ENCODE results near the gene RPS10.

The RPS10 gene

GRCh38 chr6:34425498-34426410, at the start of gene RPS10:
Gene RPS10 (minus strand): TSS chr6:34426069. CDS start chr6:34425221, 848 bp downstream.
- H3K9ac ChIP-seq (ENCODE audit: low read length), result peak within 1 kb of the TSS; percentile 96
- H3K9me3 ChIP-seq (ENCODE audit: control insufficient read depth, low read length), result no peaks in the 10 kb centered on the region
- no peaks in the 10 kb centered on the region for H3K27me3 ChIP-seq (ENCODE audit: control insufficient read depth, insufficient read depth, low read length)
- no peaks in the 10 kb centered on the region for H3K36me3 ChIP-seq (ENCODE audit: control insufficient read depth, insufficient read depth, low read length)
- H3K4me3 ChIP-seq (ENCODE audit: low read length), result peak within 1 kb of the TSS; percentile 96
- H3K4me1 ChIP-seq (ENCODE audit: control insufficient read depth, insufficient read depth, low read length), result peaks cover 8% of the 10 kb centered on the region

DNA sequence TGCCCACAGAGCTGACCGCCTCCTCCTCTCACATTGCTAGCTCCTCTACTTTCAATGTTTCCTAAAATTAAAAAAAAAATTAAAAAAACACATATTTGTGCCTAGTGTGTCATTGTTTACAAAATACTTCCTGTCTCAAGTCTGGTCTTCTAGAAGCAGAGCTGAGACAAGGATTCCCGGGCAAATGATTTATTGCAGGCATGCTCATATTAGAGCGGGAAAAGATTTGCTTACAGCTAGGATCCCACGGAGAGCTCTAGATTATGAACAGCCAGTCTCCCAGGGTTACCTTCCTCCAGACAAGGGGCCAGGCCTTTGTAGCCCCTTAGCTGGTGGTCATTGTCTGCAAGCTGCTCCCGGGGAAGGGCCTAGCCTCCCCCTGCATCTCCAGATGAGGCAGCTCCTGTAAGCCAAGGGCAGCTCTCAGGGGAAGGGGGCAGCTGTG, 49.4 kb upstream of the RPS10 start:
- Histone ChIP-seq H3K36me3 (ENCODE audit: control insufficient read depth, insufficient read depth, low read length) (no peaks in the 10 kb centered on the region), H3K4me3 (ENCODE audit: low read length) (no peak overlapping the region)

DNA sequence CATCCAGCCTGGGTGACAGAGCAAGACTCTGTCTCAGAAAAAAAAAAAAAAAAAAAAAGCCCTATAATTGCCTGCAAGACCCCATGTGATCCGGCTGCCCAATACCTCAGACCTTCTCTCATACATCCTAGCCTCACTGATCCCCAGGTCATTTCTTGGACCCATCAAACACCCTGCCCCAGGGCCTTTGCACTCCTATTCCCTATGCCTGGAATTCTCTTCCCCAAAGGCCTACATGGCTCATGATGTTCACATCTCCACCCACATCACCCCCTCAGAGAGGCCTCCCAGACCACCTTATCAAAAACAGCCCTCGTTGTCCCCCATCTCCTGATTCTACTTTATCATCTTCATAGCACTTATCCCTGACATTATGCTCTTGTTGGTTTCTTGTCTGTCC, 48.9 kb upstream of the RPS10 start:
- Histone ChIP-seq H3K9me3 (ENCODE audit: control insufficient read depth, low read length) (no peaks in the 10 kb centered on the region), H3K4me1 (ENCODE audit: control insufficient read depth, insufficient read depth, low read length) (no peaks in the 10 kb centered on the region), H3K4me3 (ENCODE audit: low read length) (no peak overlapping the region), H3K27me3 (ENCODE audit: control insufficient read depth, insufficient read depth, low read length) (peaks cover 4% of the 10 kb centered on the region), H3K36me3 (ENCODE audit: control insufficient read depth, insufficient read depth, low read length) (no peaks in the 10 kb centered on the region), H3K9ac (ENCODE audit: low read length) (no peak overlapping the region)

More for the DNA sequence above, 49.4 kb upstream of the RPS10 start:
- Histone ChIP-seq H3K9me3 (ENCODE audit: control insufficient read depth, low read length) (no peaks in the 10 kb centered on the region), H3K27me3 (ENCODE audit: control insufficient read depth, insufficient read depth, low read length) (peaks cover 4% of the 10 kb centered on the region), H3K4me1 (ENCODE audit: control insufficient read depth, insufficient read depth, low read length) (no peaks in the 10 kb centered on the region), H3K9ac (ENCODE audit: low read length) (no peak overlapping the region)

GRCh38 chr6:34473967-34474366, 48.1 kb upstream of the RPS10 start:
- Histone ChIP-seq H3K9me3 (ENCODE audit: control insufficient read depth, low read length) (no peaks in the 10 kb centered on the region), H3K27me3 (ENCODE audit: control insufficient read depth, insufficient read depth, low read length) (peaks cover 4% of the 10 kb centered on the region), H3K9ac (ENCODE audit: low read length) (no peak overlapping the region), H3K4me3 (ENCODE audit: low read length) (no peak overlapping the region), H3K4me1 (ENCODE audit: control insufficient read depth, insufficient read depth, low read length) (no peaks in the 10 kb centered on the region), H3K36me3 (ENCODE audit: control insufficient read depth, insufficient read depth, low read length) (no peaks in the 10 kb centered on the region)

DNA sequence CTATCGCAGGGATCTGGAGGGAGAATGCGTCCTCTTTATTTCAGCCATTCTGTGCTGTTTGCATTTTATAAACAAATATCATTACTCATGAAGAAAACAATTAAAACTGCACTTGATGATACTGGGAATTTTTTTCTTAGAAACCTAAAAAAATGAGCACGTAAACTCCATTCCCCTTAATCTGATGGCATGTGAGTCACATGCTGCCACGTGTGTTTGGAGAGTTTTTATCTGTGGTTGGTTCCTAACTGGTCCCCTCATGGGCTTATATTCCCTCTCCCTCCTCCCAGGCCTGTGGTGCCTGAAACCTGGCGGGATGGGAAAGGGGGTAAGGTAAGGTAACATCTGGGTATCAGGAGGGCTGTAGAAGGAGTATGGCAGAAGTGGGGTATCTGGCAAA, 46.6 kb upstream of the RPS10 start:
- Histone ChIP-seq H3K36me3 (ENCODE audit: control insufficient read depth, insufficient read depth, low read length) (no peaks in the 10 kb centered on the region), H3K4me3 (ENCODE audit: low read length) (no peak overlapping the region), H3K4me1 (ENCODE audit: control insufficient read depth, insufficient read depth, low read length) (no peaks in the 10 kb centered on the region), H3K9ac (ENCODE audit: low read length) (no peak overlapping the region), H3K27me3 (ENCODE audit: control insufficient read depth, insufficient read depth, low read length) (peaks cover 4% of the 10 kb centered on the region), H3K9me3 (ENCODE audit: control insufficient read depth, low read length) (no peaks in the 10 kb centered on the region)

GRCh38 chr6:34469499-34469898, 43.6 kb upstream of the RPS10 start:
- Histone ChIP-seq H3K36me3 (ENCODE audit: control insufficient read depth, insufficient read depth, low read length) (no peaks in the 10 kb centered on the region), H3K27me3 (ENCODE audit: control insufficient read depth, insufficient read depth, low read length) (peaks cover 17% of the 10 kb centered on the region), H3K4me3 (ENCODE audit: low read length) (no peak overlapping the region), H3K9ac (ENCODE audit: low read length) (no peak overlapping the region), H3K4me1 (ENCODE audit: control insufficient read depth, insufficient read depth, low read length) (peaks cover 9% of the 10 kb centered on the region), H3K9me3 (ENCODE audit: control insufficient read depth, low read length) (no peaks in the 10 kb centered on the region)

- Histone ChIP-seq H3K9ac (ENCODE audit: low read length) (no peak overlapping the region), H3K27me3 (ENCODE audit: control insufficient read depth, insufficient read depth, low read length) (peaks cover 23% of the 10 kb centered on the region), H3K9me3 (ENCODE audit: control insufficient read depth, low read length) (no peaks in the 10 kb centered on the region), H3K4me3 (ENCODE audit: low read length) (no peak overlapping the region), H3K4me1 (ENCODE audit: control insufficient read depth, insufficient read depth, low read length) (peaks cover 9% of the 10 kb centered on the region), H3K36me3 (ENCODE audit: control insufficient read depth, insufficient read depth, low read length) (no peaks in the 10 kb centered on the region)
Measured at GRCh38 chr6:34468378-34468892, 42.6 kb upstream of the RPS10 start.

DNA sequence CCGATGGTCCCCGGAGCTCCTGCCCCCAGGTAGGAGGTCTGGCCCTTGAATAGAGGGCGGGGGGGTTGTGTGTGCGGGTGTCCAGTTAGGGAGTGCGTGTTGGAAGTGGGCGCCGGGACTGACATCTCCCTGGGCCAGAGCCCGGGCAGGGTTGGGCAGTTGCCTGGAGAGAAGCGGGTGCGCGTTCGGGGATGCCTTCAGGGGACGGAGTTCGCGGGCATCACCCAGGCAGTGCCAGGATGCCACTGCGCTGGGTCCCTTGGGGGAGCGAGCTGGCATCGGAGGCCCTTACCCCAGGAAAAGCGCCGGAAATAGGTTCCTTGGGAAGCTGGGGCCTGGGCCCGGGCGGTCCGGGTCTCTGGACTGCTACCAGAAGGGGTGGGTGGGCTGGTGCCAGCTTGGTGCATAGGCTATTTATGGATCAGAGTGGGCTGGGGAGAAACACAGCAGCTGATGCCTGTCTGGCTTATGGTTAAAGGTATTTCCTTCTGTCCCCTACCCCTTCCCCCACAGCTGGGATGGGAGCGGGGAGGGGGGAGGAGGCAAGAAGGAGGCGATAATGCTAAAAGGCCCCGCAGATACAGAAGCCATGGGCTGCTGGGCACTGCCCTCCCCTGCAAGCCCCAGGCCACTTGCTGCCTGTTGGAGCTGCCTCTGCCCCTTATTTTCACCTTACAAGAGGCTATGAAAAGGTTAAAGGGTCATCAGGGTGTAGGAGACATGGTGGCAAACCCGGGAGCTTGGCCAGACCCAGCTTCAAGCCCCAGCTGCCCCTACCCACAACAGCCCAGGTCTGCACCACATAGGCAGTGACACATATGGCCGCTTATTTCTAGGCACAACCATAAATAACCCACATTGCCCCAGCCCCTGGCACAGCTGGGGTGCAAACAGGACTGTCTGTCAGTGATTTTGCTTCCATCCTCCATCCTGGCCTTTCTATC, 40.6 kb upstream of the RPS10 start:
- no peak overlapping the region for H3K9ac ChIP-seq (ENCODE audit: low read length)
- H3K36me3 ChIP-seq (ENCODE audit: control insufficient read depth, insufficient read depth, low read length), result no peaks in the 10 kb centered on the region
- peaks cover 23% of the 10 kb centered on the region for H3K27me3 ChIP-seq (ENCODE audit: control insufficient read depth, insufficient read depth, low read length)
- no peak overlapping the region for H3K4me3 ChIP-seq (ENCODE audit: low read length)
- H3K4me1 ChIP-seq (ENCODE audit: control insufficient read depth, insufficient read depth, low read length), result peaks cover 9% of the 10 kb centered on the region
- H3K9me3 ChIP-seq (ENCODE audit: control insufficient read depth, low read length), result no peaks in the 10 kb centered on the region

GRCh38 chr6:34465531-34466241, 39.8 kb upstream of the RPS10 start, which contains the start of gene PACSIN1:
Gene PACSIN1 (plus strand): TSS chr6:34466076. CDS start chr6:34526306, 60,230 bp downstream.
- no peak within 1 kb of the TSS for H3K4me3 ChIP-seq (ENCODE audit: low read length)
- no peaks in the 10 kb centered on the region for H3K36me3 ChIP-seq (ENCODE audit: control insufficient read depth, insufficient read depth, low read length)
- no peak within 1 kb of the TSS for H3K9ac ChIP-seq (ENCODE audit: low read length)
- H3K27me3 ChIP-seq (ENCODE audit: control insufficient read depth, insufficient read depth, low read length), result peaks cover 23% of the 10 kb centered on the region
- H3K9me3 ChIP-seq (ENCODE audit: control insufficient read depth, low read length), result no peaks in the 10 kb centered on the region
- peaks cover 9% of the 10 kb centered on the region for H3K4me1 ChIP-seq (ENCODE audit: control insufficient read depth, insufficient read depth, low read length)

DNA sequence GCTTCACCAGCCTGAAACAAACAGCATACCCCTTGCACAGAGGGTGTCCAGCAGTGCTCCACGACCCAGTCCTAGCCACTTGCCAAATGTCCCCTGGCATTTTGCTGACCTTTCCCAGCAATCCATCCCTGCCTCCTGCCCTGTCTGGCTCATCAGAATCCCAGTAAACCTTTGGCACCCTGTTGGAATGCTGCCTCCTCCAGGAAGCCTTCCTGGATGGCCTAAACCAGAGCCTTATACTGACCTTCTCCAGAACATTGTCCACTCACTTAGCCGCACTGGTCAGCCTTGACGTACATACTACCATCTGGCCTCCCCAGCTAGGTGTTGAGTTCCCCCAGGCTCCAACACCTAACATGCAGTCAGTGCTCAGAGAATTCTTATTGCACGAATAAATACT, 38.0 kb upstream of the RPS10 start:
- Histone ChIP-seq H3K9me3 (ENCODE audit: control insufficient read depth, low read length) (no peaks in the 10 kb centered on the region), H3K4me3 (ENCODE audit: low read length) (no peak overlapping the region), H3K4me1 (ENCODE audit: control insufficient read depth, insufficient read depth, low read length) (peaks cover 9% of the 10 kb centered on the region), H3K27me3 (ENCODE audit: control insufficient read depth, insufficient read depth, low read length) (peaks cover 23% of the 10 kb centered on the region), H3K9ac (ENCODE audit: low read length) (no peak overlapping the region), H3K36me3 (ENCODE audit: control insufficient read depth, insufficient read depth, low read length) (no peaks in the 10 kb centered on the region)

DNA sequence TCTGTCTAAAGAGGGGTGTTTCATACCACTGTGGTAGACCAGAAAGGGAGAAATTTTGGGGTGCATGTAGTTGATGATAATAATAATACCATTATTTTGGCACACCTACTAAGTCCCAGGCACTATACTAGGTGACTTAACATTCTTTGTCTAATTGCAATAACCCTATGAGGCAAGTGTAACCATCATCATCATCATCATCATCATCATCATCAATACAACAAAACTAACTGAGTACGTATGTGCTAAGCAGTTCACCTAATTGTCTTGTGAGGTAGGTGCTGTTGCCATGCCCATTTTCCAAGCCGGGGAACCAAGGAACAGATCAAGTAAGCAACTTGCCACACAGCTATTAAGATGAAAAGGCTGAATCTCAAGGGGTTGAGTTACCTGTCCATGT, 37.4 kb upstream of the RPS10 start:
- Histone ChIP-seq H3K4me1 (ENCODE audit: control insufficient read depth, insufficient read depth, low read length) (peaks cover 9% of the 10 kb centered on the region), H3K27me3 (ENCODE audit: control insufficient read depth, insufficient read depth, low read length) (peaks cover 23% of the 10 kb centered on the region), H3K4me3 (ENCODE audit: low read length) (no peak overlapping the region), H3K9me3 (ENCODE audit: control insufficient read depth, low read length) (no peaks in the 10 kb centered on the region), H3K9ac (ENCODE audit: low read length) (no peak overlapping the region), H3K36me3 (ENCODE audit: control insufficient read depth, insufficient read depth, low read length) (no peaks in the 10 kb centered on the region)
